Stimulated activated CD4-positive, alpha-beta T cell treated with anti-CD3 and anti-CD28 coated beads, Interleukin-4, amount 100 ng/mL, for 4 hours (primary cell): ENCODE data around the gene NRXN2.

ENCODE experiments used
- DNase-seq, 2 experiments: peaks; one replicate each; pipeline ENCODE4 v3.0.0-alpha.2; 2020

The NRXN2 gene

GRCh38 chr11:64621283-64622019 is 101.5 kb downstream of the NRXN2 start:
- no peak for DNase-seq

- no peak for DNase-seq
Measured at GRCh38 chr11:64620381-64620971, 102.5 kb downstream of the NRXN2 start.

- DNase-seq, result no peak
Measured at GRCh38 chr11:64619811-64620380, 103.1 kb downstream of the NRXN2 start.

- DNase-seq, result no peak
Measured at GRCh38 chr11:64619196-64619595, 103.8 kb downstream of the NRXN2 start.

GRCh38 chr11:64616817-64617216 is 106.2 kb downstream of the NRXN2 start:
- DNase-seq, result no peak

- no peak for DNase-seq
Measured at GRCh38 chr11:64614917-64615316, 108.1 kb downstream of the NRXN2 start.

GRCh38 chr11:64613648-64614047 is 109.3 kb downstream of the NRXN2 start:
- no peak for DNase-seq

GRCh38 chr11:64611869-64612646 is 110.9 kb downstream of the NRXN2 start:
- DNase-seq, result no peak

- DNase-seq, result no peak
Measured at GRCh38 chr11:64611176-64611575, 111.8 kb downstream of the NRXN2 start.

GRCh38 chr11:64610596-64610995 is 112.4 kb downstream of the NRXN2 start:
- no peak for DNase-seq

- no peak for DNase-seq
Measured at GRCh38 chr11:64609436-64610047, 113.5 kb downstream of the NRXN2 start.

- DNase-seq, result no peak
Measured at GRCh38 chr11:64608636-64609035, 114.4 kb downstream of the NRXN2 start.

- DNase-seq, result no peak
Measured at GRCh38 chr11:64608046-64608445, 115.0 kb downstream of the NRXN2 start.

- DNase-seq, result no peak
Measured at GRCh38 chr11:64607381-64607985, 115.5 kb downstream of the NRXN2 start.

GRCh38 chr11:64606796-64607380 is 116.1 kb downstream of the NRXN2 start:
- DNase-seq, result no peak

- DNase-seq, result no peak
Measured at GRCh38 chr11:64605656-64606585, 117.1 kb downstream of the NRXN2 start.

- no peak for DNase-seq
Measured at GRCh38 chr11:64605244-64605560, 117.8 kb downstream of the NRXN2 start.

- no peak for DNase-seq
Measured at GRCh38 chr11:64604458-64605243, 118.3 kb downstream of the NRXN2 start.

GRCh38 chr11:64603411-64604110 is 119.4 kb downstream of the NRXN2 start:
- no peak for DNase-seq
